Measurements from ENCODE around the gene APOL4. TPM values are rescaled to one million over a fixed set of nuclear protein-coding genes. Genes with fewer than 3 reads are reported as not detected.

The APOL4 gene
- total RNA-seq, 1 donor from 2014 or later, result 0.82 TPM

DNA sequence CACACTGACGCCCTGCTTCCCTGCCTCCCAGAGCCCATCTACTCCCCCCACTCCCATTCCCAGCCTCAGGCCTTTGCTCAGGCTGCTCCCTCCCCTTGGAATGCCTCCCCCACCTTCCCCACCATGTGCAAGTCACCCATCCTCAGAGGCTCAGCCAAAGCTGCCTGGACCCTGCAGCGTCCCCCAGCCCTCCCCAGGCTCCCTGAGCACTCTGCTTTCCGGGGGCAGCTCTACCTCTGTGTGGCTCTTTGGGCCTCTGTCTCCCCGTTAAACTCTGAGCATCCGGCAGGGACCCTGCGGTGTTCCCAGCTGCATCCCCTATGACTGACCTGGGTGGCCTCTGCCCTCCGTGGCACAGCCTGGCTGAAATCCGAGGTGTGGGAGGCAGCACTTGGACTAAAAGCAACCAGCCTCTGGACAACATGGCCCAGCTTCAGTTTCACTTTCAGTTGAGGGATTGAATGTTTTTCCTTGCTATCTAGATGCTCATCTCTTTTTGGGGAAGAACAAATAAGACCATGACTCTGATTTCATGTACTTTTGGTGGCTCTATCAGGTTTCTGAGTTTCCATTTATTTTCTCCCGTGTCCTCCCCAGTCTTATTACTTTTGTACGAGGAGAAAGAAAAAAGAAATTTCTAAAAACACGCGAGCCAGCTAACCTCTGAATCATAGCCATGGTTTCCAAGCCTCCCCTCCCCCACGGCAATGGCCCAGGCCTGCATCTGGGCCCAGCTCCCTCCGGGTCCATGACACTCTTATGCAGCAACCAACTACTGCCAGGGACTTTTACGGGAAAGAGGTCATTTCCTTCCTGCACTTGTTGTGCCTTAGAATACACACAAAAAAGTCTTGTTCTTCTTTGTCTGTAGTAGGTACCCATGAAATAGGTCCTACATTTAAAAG is 44.8 kb downstream of the APOL4 start:
- H3F3A ChIP-seq (ENCODE audit: low read depth), result no peaks in the 10 kb centered on the region
- no peaks in the 10 kb centered on the region for H3K27me3 Mint-ChIP-seq (ENCODE audit: insufficient read depth, low read depth)
- H3K27me3 ChIP-seq, result no peaks in the 10 kb centered on the region
- TF ChIP-seq EZH2 (IDR thresholded peaks at IDR 0.05), result no peak
- TF ChIP-seq CTCF (IDR thresholded peaks at IDR 0.05), result no peak
- no peak for TF ChIP-seq EZH2phosphoT487 (IDR thresholded peaks at IDR 0.05)
- no peak overlapping the region for H3K4me3 ChIP-seq
- peaks cover 35% of the 10 kb centered on the region for H3K4me1 Mint-ChIP-seq
- H3K27ac ChIP-seq, result no peak overlapping the region
- peak overlapping the region; percentile 0 for H2AFZ ChIP-seq (replicated peaks)
- H3K9ac ChIP-seq, result no peak overlapping the region
- H3K4me1 ChIP-seq, result peaks cover 5% of the 10 kb centered on the region
- H3K36me3 Mint-ChIP-seq, result no peaks in the 10 kb centered on the region
- no peaks in the 10 kb centered on the region for H4K20me1 ChIP-seq (ENCODE audit: low read depth)
- no peaks in the 10 kb centered on the region for H3K36me3 ChIP-seq
- H3K4me3 Mint-ChIP-seq, result no peak overlapping the region
- H3K27ac Mint-ChIP-seq, result peak overlapping the region; percentile 83
- H3K79me2 ChIP-seq (ENCODE audit: low read depth), result no peaks in the 10 kb centered on the region
- no peak overlapping the region for H3K4me2 ChIP-seq
- DNase-seq (ENCODE audit: low spot score), result peak; percentile 29
- peaks cover under 1% of the 10 kb centered on the region for H3K9me3 Mint-ChIP-seq
- H3K9me3 ChIP-seq (ENCODE audit: low read depth), result no peaks in the 10 kb centered on the region

GRCh38 chr22:36156119-36156514 is 45.5 kb downstream of the APOL4 start:
- Histone ChIP-seq H3K9ac (no peak overlapping the region), H3K79me2 (ENCODE audit: low read depth) (no peaks in the 10 kb centered on the region), H4K20me1 (ENCODE audit: low read depth) (no peaks in the 10 kb centered on the region), H3F3A (ENCODE audit: low read depth) (no peaks in the 10 kb centered on the region), H3K36me3 (no peaks in the 10 kb centered on the region), H3K4me1 (peaks cover 5% of the 10 kb centered on the region), H2AFZ (replicated peaks) (no peak overlapping the region), H3K4me2 (no peak overlapping the region), H3K9me3 (ENCODE audit: low read depth) (no peaks in the 10 kb centered on the region), H3K27me3 (no peaks in the 10 kb centered on the region), H3K4me3 (no peak overlapping the region), H3K27ac (no peak overlapping the region)
- Mint-ChIP-seq H3K4me3 (no peak overlapping the region), H3K4me1 (peaks cover 35% of the 10 kb centered on the region), H3K27me3 (ENCODE audit: insufficient read depth, low read depth) (no peaks in the 10 kb centered on the region), H3K9me3 (peaks cover 5% of the 10 kb centered on the region), H3K36me3 (no peaks in the 10 kb centered on the region), H3K27ac (no peak overlapping the region)
- no peak for TF ChIP-seq CTCF (IDR thresholded peaks at IDR 0.05)
- no peak for TF ChIP-seq EZH2 (IDR thresholded peaks at IDR 0.05)
- TF ChIP-seq EZH2phosphoT487 (IDR thresholded peaks at IDR 0.05), result no peak
- no peak for DNase-seq (ENCODE audit: low spot score)

DNA sequence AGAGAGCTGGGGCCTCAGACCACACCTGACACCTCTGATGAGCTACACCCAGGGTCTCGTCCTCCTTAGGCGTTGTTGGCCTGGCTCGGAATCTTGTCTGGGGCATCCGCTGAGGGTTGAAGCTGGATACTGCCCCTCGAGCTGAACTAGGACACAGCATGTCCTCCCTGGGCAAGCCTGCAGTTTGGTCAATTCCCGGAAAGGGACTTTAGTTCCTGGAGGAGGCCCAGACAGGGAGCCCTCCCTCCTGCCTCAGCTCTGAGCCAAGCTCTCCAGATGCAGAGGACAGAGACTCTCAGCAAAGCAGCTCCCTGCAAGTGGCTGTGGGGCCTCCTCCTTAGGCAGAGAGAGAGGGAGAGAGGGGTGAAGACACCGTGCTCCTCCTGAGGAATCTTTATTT is 45.9 kb downstream of the APOL4 start:
- no peak overlapping the region for H3K4me3 Mint-ChIP-seq
- Histone ChIP-seq H3K4me3 (no peak overlapping the region), H3K79me2 (ENCODE audit: low read depth) (no peaks in the 10 kb centered on the region), H4K20me1 (ENCODE audit: low read depth) (no peaks in the 10 kb centered on the region), H3K9ac (no peak overlapping the region), H3K27ac (no peak overlapping the region), H3K4me1 (peaks cover 5% of the 10 kb centered on the region), H2AFZ (replicated peaks) (no peak overlapping the region), H3K36me3 (no peaks in the 10 kb centered on the region), H3K4me2 (no peak overlapping the region), H3F3A (ENCODE audit: low read depth) (no peaks in the 10 kb centered on the region), H3K27me3 (no peaks in the 10 kb centered on the region), H3K9me3 (ENCODE audit: low read depth) (no peaks in the 10 kb centered on the region)
- H3K36me3 Mint-ChIP-seq, result no peaks in the 10 kb centered on the region
- H3K4me1 Mint-ChIP-seq, result peaks cover 35% of the 10 kb centered on the region
- DNase-seq (ENCODE audit: low spot score), result no peak
- H3K9me3 Mint-ChIP-seq, result peaks cover 6% of the 10 kb centered on the region
- TF ChIP-seq EZH2 (IDR thresholded peaks at IDR 0.05) (no peak), EZH2phosphoT487 (IDR thresholded peaks at IDR 0.05) (no peak), CTCF (IDR thresholded peaks at IDR 0.05) (no peak)
- no peak overlapping the region for H3K27ac Mint-ChIP-seq
- H3K27me3 Mint-ChIP-seq (ENCODE audit: insufficient read depth, low read depth), result no peaks in the 10 kb centered on the region

All from neural progenitor cell (in vitro differentiated cells).